Skeletal muscle cell (primary cell): ENCODE data around the gene ELP6.

Experiments used
- DNase-seq: peaks from one replicate; pipeline ENCODE4 v3.0.0-alpha.2; 2010; ENCODE audit warnings: low read depth
- H3K4me3 ChIP-seq: 2 replicates; pipeline ENCODE4 v1.5.1; 2011; ENCODE audit warnings: low read depth, mild to moderate bottlenecking, control low read depth, low read length, moderate library complexity

ELP6 gene, protein sequence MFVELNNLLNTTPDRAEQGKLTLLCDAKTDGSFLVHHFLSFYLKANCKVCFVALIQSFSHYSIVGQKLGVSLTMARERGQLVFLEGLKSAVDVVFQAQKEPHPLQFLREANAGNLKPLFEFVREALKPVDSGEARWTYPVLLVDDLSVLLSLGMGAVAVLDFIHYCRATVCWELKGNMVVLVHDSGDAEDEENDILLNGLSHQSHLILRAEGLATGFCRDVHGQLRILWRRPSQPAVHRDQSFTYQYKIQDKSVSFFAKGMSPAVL

DNA sequence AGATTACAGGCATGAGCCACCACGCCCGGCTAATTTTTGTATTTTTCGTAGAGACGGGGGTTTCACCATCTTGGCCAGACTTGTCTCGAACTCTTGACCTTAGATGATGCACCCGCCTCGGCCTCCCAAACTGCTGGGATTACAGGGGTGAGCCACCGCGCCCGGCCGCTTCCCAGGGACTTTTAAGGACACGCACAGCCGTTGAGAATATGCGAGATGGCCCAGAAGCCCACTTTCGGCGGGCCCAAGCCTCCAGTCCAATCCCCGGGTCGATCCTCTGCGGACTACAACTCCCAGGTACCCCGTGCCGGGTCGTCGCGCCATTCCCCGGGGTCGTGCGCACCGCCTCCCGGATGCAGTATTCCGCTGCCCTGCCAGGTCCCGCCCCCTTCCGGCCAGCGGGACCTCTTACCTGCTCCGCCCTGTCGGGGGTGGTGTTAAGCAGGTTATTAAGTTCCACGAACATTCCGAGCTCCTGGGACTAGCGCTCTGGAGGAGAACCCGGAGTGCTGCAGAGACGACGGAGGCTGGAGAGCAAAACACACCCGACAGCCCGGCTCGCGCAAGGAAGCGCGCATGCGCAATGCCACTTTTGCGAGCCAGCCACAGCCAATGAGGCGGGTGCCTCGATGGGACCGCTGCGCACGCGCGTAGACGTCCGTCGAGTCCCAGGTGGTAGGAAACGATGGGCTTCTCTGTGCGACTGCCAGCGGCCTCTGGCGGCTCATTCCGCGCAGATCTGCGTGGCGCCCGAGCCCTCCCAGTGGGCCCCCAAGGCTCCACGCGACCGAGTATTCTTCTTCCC lies at the start of gene ELP6:
ELP6 (minus strand) TSS at position 588 of the 805 bp plus-strand sequence; CDS start at position 466, 122 bp downstream.
- peak; percentile 89 for DNase-seq
- H3K4me3 ChIP-seq = peak within 1 kb of the TSS; percentile 81

DNA sequence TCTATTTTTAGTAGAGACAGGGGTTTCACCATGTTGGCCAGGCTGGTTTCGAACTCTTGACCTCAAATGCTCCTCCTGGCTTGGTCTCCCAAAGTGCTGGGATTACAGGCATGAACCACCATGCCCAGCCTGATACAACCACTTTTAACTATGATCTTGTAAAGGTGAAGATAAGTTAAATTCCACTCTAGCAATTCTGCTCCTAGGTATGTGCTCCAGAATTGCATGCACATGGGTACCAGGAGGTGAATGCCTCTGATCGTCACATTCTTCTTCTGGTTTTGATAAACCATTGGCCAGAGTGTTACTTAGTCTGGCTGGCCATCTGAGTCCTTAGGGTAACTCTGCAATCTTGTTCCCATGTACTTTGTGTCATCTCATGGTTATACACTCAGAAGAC lies 42.8 kb upstream of the ELP6 start:
- no peak for DNase-seq
- H3K4me3 ChIP-seq = no peak overlapping the region

DNA sequence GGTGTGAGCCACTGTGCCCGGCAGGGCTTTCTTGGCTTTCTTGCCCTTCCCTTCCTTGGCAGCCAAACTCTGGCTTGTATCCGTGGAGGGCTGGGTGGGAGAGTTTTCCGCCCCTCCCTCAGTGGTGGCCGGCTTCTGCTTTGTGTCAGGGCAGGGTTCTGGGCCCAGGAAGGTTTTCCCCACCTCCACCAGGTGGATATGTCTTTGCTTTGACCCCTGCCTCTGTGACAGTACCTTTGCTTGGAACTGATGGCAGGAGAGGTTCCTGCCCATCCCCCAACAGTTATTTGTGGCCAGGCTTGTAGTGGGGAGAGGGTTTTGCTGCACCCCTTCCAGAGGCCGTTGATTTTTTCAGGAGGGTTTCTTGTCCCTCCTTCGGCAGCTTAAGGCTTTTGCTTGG lies 40.8 kb upstream of the ELP6 start:
- DNase-seq = no peak
- H3K4me3 ChIP-seq = no peak overlapping the region

DNA sequence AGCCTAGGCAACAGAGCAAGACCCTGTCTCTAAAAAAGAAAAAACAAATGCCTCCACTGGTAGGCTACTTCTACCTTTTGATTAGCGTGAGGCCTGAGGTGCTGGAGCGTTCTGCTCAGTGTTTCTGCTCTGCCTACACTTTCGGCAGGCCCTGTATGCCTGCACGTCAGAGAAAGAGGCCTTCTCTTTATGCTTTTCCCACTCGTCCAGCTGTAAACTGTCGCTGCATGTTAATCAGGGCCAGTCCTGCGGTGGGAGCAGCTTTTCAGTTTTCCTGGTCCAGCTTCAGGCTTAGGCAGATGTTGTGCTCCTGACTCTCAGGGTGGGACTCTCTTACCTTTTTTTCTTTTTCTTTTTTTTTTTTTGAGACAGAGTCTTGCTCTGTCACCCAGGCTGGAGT lies 39.9 kb upstream of the ELP6 start:
- DNase-seq = no peak
- H3K4me3 ChIP-seq = no peak overlapping the region

DNA sequence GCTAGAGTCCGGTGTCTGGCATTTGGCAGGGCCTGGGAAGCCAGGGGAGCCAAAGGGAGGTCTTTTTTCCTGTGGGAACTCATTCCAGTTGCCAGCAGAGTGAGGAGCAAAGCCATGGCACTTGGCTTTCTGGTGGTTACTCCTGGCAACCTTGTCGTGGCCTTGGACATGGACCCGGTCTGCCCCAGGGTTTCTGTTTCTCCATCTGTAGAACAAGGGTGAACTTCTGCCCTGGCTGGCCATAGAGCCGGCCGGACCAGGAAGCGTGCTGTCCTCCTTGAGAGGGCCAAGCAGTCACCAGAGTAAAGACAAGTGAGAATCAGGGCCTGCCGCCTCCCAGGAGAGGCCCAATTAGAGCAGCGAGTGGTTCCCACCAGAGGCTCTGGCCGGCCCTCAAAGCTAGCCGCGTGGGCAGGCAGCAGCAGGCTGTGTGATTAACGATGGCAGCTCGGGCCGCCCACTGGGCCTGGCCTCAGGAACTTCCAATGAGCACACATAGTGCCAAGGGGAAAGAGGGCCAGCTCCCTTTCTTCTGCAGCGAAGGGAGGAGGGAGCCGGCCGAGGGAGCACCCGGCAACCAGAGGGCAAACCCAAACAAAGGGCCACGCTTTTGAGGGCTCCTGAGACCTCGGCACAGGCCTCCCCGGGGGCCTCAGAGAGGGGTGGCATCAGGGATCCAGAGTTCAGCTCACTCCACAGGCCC lies 29.1 kb upstream of the ELP6 start:
- no peak overlapping the region for H3K4me3 ChIP-seq
- DNase-seq = no peak

DNA sequence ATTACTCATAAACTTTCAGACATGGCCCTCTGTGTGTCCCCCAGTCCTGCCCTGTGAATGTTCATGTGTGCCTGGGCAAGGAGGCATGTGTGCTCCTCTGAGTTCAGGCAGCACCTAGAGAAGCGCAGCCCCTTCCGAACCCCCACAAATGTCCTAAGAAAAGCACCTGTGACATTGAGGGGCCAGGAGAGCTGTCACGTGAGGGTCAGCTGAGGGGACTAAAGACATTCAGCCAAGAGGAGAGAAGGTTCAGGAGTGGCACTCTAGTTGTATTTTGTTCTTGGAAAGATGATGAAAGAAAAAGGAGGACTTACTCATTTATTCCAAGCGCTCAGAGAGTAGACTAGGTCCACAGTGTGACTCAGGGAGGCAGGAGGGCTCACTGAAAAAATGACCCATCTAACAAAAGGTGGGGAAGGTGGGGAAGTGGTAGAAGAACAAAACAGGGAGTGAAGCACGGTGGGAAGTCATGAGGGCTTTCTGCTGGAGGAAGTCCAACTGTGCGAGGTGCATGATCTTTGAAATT lies 28.1 kb upstream of the ELP6 start:
- no peak for DNase-seq
- no peak overlapping the region for H3K4me3 ChIP-seq

DNA sequence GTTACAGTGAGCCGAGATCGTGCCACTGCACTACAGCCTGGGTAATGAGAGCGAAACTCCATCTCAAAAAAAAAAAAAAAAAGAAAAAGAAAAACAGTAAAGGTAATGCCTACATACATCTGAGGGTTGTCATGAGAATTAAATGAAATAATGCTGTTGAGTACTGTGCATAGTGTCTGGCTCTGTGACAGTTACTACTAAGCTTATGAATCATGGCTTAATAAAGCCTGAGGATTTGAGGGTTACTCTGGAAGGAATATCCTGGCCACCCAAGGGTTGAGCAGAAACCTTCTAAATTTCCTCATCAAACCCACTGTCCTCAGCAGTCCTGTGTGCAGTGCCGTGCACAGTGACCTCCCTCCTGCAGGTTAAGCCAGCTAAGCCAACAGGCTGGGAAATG lies 26.8 kb upstream of the ELP6 start:
- no peak for DNase-seq

DNA sequence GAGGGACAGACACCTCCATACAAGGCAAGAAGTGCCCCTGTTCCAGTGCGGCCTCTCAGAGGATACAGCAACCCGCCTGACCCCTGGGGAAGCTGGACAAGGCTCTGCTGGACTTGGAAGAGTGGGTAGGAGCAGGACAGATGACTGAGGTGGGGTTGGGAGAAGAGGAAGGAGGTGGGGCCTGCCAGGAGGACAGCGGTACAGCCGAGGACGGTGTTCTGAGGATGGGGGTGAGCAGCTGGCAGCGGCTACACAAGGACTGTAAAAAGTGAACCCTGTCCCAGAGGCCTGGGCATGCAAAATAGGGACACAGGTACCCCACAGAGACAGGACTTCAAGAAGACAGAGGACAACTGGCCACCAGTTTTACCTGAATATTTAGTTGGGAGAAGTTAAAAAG lies 23.5 kb upstream of the ELP6 start:
- no peak for DNase-seq
- H3K4me3 ChIP-seq = no peak overlapping the region

More for the DNA sequence above, 26.8 kb upstream of the ELP6 start:
- no peak overlapping the region for H3K4me3 ChIP-seq

DNA sequence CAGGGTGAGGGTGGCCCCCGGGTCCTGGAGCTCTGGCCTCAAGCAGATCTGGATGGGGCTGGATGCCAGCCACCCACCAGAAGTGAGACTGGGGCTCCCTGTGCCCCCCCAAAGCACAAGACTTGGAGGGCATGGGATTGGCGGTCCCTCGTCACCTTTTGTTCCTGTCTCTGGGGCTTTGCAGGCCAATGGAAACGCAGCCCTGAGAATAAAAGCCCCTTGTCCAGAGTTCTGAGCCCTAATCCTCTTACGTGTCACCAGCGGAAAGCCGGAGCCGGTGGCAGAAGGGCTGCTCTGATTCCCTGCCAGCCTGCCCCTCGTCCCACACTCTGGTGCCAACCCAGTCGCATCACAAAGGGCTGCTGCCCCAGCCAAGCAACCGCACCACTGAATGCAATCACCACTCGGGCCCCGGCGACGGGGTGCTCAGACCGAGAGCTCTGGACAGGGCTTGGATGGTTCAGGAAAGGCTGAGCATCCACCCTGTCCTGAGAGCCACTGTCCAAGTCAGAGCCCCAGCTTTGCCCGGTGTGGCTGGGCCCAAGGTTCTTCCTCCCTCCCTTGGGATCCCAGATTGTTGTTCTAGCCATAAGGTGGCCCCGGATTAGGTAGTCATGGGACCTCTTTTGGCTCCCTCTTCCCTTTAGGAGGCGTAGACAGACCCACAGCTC lies 22.8 kb upstream of the ELP6 start:
- no peak overlapping the region for H3K4me3 ChIP-seq
- no peak for DNase-seq

DNA sequence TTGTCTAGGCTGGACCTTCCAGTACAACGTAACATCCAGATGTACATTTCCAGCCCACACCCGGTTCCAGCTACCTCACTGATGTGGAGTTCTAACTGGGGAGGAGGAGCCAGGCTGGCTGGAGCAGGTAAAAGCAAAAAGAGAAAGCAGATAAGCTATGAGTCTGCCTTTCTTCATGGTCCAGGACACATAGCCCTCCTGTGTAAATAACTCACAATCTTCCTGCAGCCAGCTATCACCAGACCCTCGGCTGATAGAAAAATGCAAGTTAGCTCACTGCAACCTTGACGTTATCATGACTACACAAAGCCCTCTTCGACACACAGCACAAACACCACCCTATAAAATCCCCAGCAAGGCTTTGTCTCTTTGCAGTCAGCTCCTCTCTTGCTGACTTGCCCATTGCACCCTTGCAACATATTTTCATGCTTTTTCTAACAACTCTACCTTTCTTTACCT lies 20.5 kb upstream of the ELP6 start:
- no peak overlapping the region for H3K4me3 ChIP-seq
- DNase-seq = no peak

DNA sequence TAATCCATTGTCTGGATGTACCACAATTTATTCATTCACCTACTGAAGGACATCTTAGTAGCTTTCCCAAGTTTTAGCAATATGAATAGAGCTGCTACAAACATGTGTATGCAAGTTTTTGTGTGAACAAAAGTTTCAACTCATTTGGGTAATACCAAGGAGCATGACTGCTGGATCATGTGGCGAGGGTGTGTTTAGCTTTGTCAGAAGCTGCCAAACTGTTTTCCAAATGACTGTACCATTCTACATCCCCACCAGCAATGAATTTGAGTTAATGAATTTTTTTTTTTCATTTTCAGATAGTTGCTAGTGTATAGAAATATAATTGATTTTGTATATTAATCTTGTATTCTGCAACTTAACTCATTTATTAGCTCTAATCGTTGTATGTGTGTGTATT lies 20.0 kb upstream of the ELP6 start:
- no peak for DNase-seq
- no peak overlapping the region for H3K4me3 ChIP-seq

DNA sequence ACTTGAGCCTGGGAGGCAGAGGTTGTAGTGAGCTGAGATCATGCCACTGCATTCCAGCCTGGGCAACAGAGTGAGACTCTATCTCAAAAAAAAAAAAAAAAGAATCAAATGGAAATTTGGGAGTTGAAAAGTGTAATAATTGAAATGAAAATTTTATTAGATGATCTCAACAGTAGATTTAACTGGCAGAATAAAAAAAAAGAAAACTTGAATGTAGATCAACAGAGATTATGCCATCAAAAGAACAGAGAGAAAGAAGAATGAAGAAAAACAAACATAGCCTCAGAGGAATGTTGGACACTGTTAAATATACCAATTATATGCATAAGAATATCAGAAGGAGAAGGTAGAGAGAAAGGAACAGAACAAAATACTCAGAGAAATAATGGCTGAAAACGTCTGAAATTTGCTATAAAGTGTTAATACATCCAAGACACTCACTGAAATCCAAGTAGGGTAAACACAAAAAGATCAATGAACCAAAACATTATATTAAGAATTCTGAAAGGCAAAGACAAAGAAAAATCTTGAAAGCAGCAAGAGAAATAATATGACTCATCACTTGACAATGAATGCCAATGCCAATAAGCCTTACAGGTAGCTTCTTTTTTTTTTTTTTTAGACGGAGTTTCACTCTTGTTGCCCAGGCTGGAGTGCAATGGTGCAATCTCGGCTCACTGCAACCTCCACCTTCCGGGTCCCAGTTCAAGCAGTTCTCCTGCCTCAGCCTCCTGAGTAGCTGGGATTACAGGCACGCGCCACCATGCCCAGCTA lies 14.6 kb upstream of the ELP6 start:
- no peak overlapping the region for H3K4me3 ChIP-seq
- DNase-seq = no peak

DNA sequence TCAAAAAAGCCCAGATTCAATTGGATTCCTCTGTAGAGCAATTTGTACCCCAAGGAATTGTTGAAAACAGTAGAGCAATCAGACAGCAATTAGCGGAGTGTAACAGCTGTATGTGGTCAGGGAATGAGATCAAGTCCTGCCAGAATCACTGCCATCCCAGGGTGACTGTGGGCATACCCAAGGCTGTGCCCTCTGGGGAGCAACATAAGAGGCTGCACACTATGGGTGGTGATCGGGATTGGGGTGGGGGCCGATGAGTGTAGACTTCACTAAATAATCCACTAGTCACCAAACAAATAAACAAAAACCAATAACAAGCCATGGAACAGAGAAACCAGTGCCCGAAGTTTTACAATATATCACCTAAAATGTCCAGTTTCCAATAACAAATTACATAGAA lies 12.1 kb upstream of the ELP6 start:
- no peak overlapping the region for H3K4me3 ChIP-seq
- DNase-seq = no peak

DNA sequence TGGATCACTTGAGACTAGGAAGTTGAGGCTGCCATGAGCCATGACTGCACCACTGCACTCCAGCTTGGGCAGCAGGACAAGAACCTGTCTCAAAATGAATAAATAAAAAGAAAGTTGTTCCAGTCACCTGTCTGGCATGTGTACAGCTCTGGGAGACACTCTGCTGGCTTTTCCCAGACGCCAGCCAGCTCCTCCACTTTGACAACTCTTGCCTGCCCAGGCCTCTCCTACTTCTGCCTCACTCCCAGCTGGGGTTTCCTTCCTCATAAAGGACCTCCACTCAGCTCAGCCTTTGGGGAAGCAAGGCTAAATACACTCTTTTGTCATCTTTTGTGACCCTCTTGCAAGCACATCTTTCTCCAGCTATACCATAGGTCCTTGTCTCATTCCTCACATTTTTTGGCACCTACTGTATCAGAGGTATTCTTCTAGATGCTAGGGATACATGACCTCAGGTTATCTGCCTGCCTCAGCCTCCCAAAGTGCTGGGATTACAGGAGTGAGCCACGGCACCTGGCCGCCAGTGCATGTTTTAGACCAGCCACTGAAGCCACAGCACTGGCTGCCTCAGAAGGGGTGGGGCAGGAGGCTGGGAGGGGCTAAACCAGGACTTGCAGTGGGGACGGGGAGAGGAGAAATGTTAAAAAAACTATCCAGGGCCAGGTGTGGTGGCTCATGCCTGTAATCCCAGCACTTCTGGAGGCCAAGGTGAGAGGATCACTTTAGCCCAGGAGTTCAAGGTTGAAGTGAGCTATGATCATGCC lies 10.0 kb upstream of the ELP6 start:
- no peak for DNase-seq
- no peak overlapping the region for H3K4me3 ChIP-seq

DNA sequence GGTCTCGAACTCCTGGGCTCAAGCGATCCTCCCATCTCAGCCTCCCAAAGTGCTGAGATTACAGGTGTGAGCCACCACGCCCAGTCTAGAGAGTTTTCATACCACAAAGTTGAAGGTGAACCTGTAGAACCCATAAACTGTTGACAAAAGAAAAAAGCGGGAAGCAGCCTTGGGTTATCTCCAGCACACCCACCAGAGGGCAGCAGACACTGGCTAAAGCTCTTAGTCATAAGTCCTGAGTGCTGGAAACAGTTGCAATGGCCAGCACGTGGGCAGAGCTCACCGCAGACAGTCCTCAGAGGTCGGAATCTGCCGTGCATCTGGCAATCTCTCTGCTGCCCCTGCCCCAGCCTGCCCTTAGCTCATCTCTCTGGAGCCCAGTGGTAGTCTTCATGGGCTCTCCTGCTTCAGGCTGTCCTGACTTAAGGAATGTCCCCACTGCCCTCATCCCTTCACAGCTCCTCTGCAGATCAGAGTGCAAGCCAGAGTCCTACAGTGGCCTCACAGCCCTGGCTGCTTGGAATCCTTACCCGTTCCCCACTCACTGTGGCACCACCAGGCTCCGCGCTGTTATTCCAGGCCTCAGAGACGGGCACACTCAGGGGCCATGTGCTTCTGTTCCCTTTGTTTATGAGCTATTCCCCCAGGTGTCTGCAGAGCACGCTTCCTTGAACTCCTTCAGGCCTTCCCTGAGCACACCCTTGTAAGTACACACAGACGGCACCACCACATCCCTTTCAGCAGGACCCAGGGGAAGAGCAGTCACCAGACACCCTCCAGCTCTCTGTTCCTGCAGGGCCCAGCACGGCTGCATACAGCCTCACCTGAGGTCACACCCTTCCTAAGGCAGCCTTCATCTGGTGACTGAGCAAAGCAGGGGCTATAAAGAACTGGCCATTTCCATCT lies 8.8 kb upstream of the ELP6 start:
- H3K4me3 ChIP-seq = no peak overlapping the region
- peak; percentile 72 for DNase-seq

DNA sequence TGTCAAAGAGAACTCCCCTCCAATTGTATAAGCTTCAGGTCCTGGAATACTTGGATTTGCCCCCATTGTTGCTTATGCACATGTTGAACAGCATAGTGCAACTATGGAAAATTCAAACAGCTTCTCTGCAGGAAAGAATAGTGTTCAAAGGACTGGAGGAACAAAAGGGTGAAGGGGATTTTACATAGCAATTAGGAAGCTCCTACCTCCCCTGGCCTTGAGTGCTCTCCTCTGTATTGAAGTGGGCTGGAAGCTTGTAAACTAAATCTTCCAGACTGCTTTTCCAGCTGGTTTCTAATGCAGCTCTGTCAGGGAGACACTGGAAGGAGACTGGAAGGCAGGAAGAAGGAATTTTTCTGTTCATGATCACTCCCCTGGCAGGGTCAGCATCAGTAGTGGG lies 7.2 kb upstream of the ELP6 start:
- DNase-seq = no peak

DNA sequence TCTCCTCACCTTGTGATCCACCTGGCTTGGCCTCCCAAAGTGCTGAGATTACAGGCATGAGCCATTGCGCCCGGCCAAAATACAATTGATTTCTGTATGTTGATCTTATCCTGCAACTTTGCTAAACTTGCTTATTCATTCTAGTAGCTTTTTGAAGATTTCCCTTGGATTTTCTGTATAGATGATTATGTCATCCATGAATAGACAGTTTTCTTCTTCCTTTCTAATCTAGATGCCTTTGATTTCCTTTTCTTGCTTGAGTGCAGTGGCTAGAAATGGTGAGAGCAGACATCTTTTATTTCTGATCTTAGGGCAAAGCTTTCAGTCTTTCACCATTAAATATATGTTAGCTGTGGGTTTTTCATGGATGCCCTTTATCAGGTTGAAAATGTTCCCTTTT lies 4.4 kb upstream of the ELP6 start:
- H3K4me3 ChIP-seq = no peak overlapping the region
- no peak for DNase-seq

More for the DNA sequence above, 7.2 kb upstream of the ELP6 start:
- H3K4me3 ChIP-seq = no peak overlapping the region
